Activated naive CD4-positive, alpha-beta T cell treated with anti-CD3 and anti-CD28 coated beads, Interleukin-2, amount 50 U/mL, for 24 hours (primary cell): Measurements from ENCODE around the gene SPDEF.

ENCODE experiments used
- H3K27ac Mint-ChIP-seq: one replicate; pipeline ENCODE4 v1.8.0; 2021; ENCODE audit warnings: mild to moderate bottlenecking, mixed read lengths
- H3K27me3 Mint-ChIP-seq: one replicate; pipeline ENCODE4 v1.8.0; 2021; ENCODE audit warnings: mixed read lengths
- H3K36me3 Mint-ChIP-seq: one replicate; pipeline ENCODE4 v1.8.0; 2021; ENCODE audit warnings: mixed read lengths
- H3K4me1 Mint-ChIP-seq: one replicate; pipeline ENCODE4 v1.8.0; 2021; ENCODE audit warnings: mixed read lengths
- H3K4me3 Mint-ChIP-seq: one replicate; pipeline ENCODE4 v1.8.0; 2021; ENCODE audit warnings: mild to moderate bottlenecking, mixed read lengths
- H3K9me3 Mint-ChIP-seq: one replicate; pipeline ENCODE4 v1.8.0; 2021; ENCODE audit warnings: mixed read lengths

SPDEF gene

GRCh38 chr6:34572585-34572984 is 16.5 kb upstream of the SPDEF start:
- Mint-ChIP-seq H3K27ac (no peak overlapping the region), H3K4me3 (no peak overlapping the region), H3K27me3 (peaks cover 2% of the 10 kb centered on the region), H3K36me3 (no peaks in the 10 kb centered on the region), H3K4me1 (no peaks in the 10 kb centered on the region), H3K9me3 (no peaks in the 10 kb centered on the region)

GRCh38 chr6:34572021-34572420 is 15.9 kb upstream of the SPDEF start:
- Mint-ChIP-seq H3K4me3 (no peak overlapping the region), H3K27me3 (peaks cover 2% of the 10 kb centered on the region), H3K4me1 (no peaks in the 10 kb centered on the region), H3K9me3 (no peaks in the 10 kb centered on the region), H3K36me3 (no peaks in the 10 kb centered on the region), H3K27ac (no peak overlapping the region)

GRCh38 chr6:34571388-34571787 is 15.3 kb upstream of the SPDEF start:
- peaks cover 2% of the 10 kb centered on the region for H3K27me3 Mint-ChIP-seq
- H3K27ac Mint-ChIP-seq, result no peak overlapping the region
- no peaks in the 10 kb centered on the region for H3K36me3 Mint-ChIP-seq
- no peaks in the 10 kb centered on the region for H3K4me1 Mint-ChIP-seq
- H3K4me3 Mint-ChIP-seq, result no peak overlapping the region
- H3K9me3 Mint-ChIP-seq, result no peaks in the 10 kb centered on the region

GRCh38 chr6:34570066-34570833 is 14.1 kb upstream of the SPDEF start:
- Mint-ChIP-seq H3K27me3 (peaks cover 2% of the 10 kb centered on the region), H3K4me1 (no peaks in the 10 kb centered on the region), H3K9me3 (no peaks in the 10 kb centered on the region), H3K4me3 (no peak overlapping the region), H3K27ac (no peak overlapping the region), H3K36me3 (no peaks in the 10 kb centered on the region)

GRCh38 chr6:34569361-34569973 is 13.3 kb upstream of the SPDEF start:
- Mint-ChIP-seq H3K4me3 (no peak overlapping the region), H3K36me3 (no peaks in the 10 kb centered on the region), H3K27ac (no peak overlapping the region), H3K9me3 (no peaks in the 10 kb centered on the region), H3K27me3 (peaks cover 2% of the 10 kb centered on the region), H3K4me1 (no peaks in the 10 kb centered on the region)

GRCh38 chr6:34568341-34569201 is 12.4 kb upstream of the SPDEF start:
- Mint-ChIP-seq H3K27me3 (peaks cover 2% of the 10 kb centered on the region), H3K9me3 (no peaks in the 10 kb centered on the region), H3K36me3 (no peaks in the 10 kb centered on the region), H3K27ac (no peak overlapping the region), H3K4me1 (no peaks in the 10 kb centered on the region), H3K4me3 (no peak overlapping the region)

- Mint-ChIP-seq H3K4me3 (no peak overlapping the region), H3K27me3 (peaks cover 2% of the 10 kb centered on the region), H3K27ac (no peak overlapping the region), H3K4me1 (no peaks in the 10 kb centered on the region), H3K9me3 (no peaks in the 10 kb centered on the region), H3K36me3 (no peaks in the 10 kb centered on the region)
These were observed 10.9 kb upstream of the SPDEF start for GRCh38 chr6:34566830-34567546.

GRCh38 chr6:34565722-34566137 is 9.6 kb upstream of the SPDEF start:
- H3K27ac Mint-ChIP-seq, result no peak overlapping the region
- H3K9me3 Mint-ChIP-seq, result no peaks in the 10 kb centered on the region
- H3K27me3 Mint-ChIP-seq, result peaks cover 2% of the 10 kb centered on the region
- no peaks in the 10 kb centered on the region for H3K4me1 Mint-ChIP-seq
- H3K36me3 Mint-ChIP-seq, result no peaks in the 10 kb centered on the region
- H3K4me3 Mint-ChIP-seq, result no peak overlapping the region

GRCh38 chr6:34564181-34564580 is 8.1 kb upstream of the SPDEF start:
- H3K36me3 Mint-ChIP-seq, result no peaks in the 10 kb centered on the region
- peaks cover 2% of the 10 kb centered on the region for H3K27me3 Mint-ChIP-seq
- H3K9me3 Mint-ChIP-seq, result no peaks in the 10 kb centered on the region
- no peak overlapping the region for H3K4me3 Mint-ChIP-seq
- H3K27ac Mint-ChIP-seq, result no peak overlapping the region
- H3K4me1 Mint-ChIP-seq, result no peaks in the 10 kb centered on the region

- Mint-ChIP-seq H3K27ac (no peak overlapping the region), H3K4me3 (no peak overlapping the region), H3K36me3 (no peaks in the 10 kb centered on the region), H3K9me3 (no peaks in the 10 kb centered on the region), H3K27me3 (peaks cover 2% of the 10 kb centered on the region), H3K4me1 (no peaks in the 10 kb centered on the region)
These were observed 7.4 kb upstream of the SPDEF start for GRCh38 chr6:34563513-34563870.

- Mint-ChIP-seq H3K36me3 (no peaks in the 10 kb centered on the region), H3K4me1 (no peaks in the 10 kb centered on the region), H3K27me3 (no peaks in the 10 kb centered on the region), H3K27ac (no peak overlapping the region), H3K9me3 (no peaks in the 10 kb centered on the region), H3K4me3 (no peak overlapping the region)
These were observed 6.9 kb upstream of the SPDEF start for GRCh38 chr6:34562861-34563512.

GRCh38 chr6:34562350-34562749 is 6.2 kb upstream of the SPDEF start:
- no peaks in the 10 kb centered on the region for H3K4me1 Mint-ChIP-seq

GRCh38 chr6:34561227-34561530 is 5.0 kb upstream of the SPDEF start:
- no peak overlapping the region for H3K27ac Mint-ChIP-seq
- H3K4me1 Mint-ChIP-seq, result no peaks in the 10 kb centered on the region
- no peaks in the 10 kb centered on the region for H3K36me3 Mint-ChIP-seq
- H3K9me3 Mint-ChIP-seq, result no peaks in the 10 kb centered on the region
- no peak overlapping the region for H3K4me3 Mint-ChIP-seq
- H3K27me3 Mint-ChIP-seq, result no peaks in the 10 kb centered on the region

More at GRCh38 chr6:34562350-34562749, 6.2 kb upstream of the SPDEF start:
- H3K9me3 Mint-ChIP-seq, result no peaks in the 10 kb centered on the region
- no peaks in the 10 kb centered on the region for H3K27me3 Mint-ChIP-seq
- H3K27ac Mint-ChIP-seq, result no peak overlapping the region
- no peak overlapping the region for H3K4me3 Mint-ChIP-seq
- no peaks in the 10 kb centered on the region for H3K36me3 Mint-ChIP-seq

GRCh38 chr6:34560366-34561226 is 4.5 kb upstream of the SPDEF start:
- H3K27me3 Mint-ChIP-seq, result no peaks in the 10 kb centered on the region
- H3K4me1 Mint-ChIP-seq, result no peaks in the 10 kb centered on the region
- no peak overlapping the region for H3K27ac Mint-ChIP-seq
- H3K36me3 Mint-ChIP-seq, result no peaks in the 10 kb centered on the region
- H3K9me3 Mint-ChIP-seq, result no peaks in the 10 kb centered on the region
- H3K4me3 Mint-ChIP-seq, result no peak overlapping the region
